Tibial artery (tissue), 4 donors: ENCODE data around the gene DHFR2.

ENCODE experiments used
- DNase-seq, 2 donors: peaks; one replicate each; pipeline ENCODE4 v3.0.0-alpha.2; 2019
- H3K27ac ChIP-seq, 2 donors: fragments of 200-600 bp; sonication (generic) in 1 of 2; 1 replicate in 1 of 2; 2 replicates in 1 of 2; pipeline ENCODE4 v1.5.1; 2018 to 2019; ENCODE audit warnings: mild to moderate bottlenecking in 1 of 2
- H3K27me3 ChIP-seq, 2 donors: fragments of 200-600 bp; sonication (generic) in 1 of 2; one replicate each; pipeline versions ENCODE4 v1.5.1 to v1.6.0; 2016 to 2019
- H3K36me3 ChIP-seq, 3 donors: fragments of 200-600 bp; sonication (generic) in 2 of 3; one replicate each; pipeline ENCODE4 v1.5.1; 2016 to 2019; ENCODE audit warnings: mild to moderate bottlenecking in 2 of 3
- H3K4me1 ChIP-seq, 4 donors: fragments of 200-600 bp; sonication (generic) in 2 of 4; 1 replicate in 3 of 4; 2 replicates in 1 of 4; pipeline ENCODE4 v1.5.1; 2016 to 2019
- H3K4me3 ChIP-seq, 2 donors: fragments of 200-600 bp; sonication (generic) in 1 of 2; 1 replicate in 1 of 2; 2 replicates in 1 of 2; pipeline ENCODE4 v1.5.1; 2018 to 2019; ENCODE audit warnings: mild to moderate bottlenecking in 2 of 2
- H3K9me3 ChIP-seq, 3 donors: fragments of 200-600 bp; sonication (generic) in 1 of 3; one replicate each; pipeline ENCODE4 v1.5.1; 2016 to 2019
- intact Hi-C: fragments of 100-400 bp; cut with DNase I; formaldehyde crosslinking; loops from one replicate; pipeline ENCODE4 v1.15.0; 2023; ENCODE audit warnings: low total_unique reads
- TF ChIP-seq, protein P1 (sequence below), 2 experiments: fragments of 200-600 bp in 1 of 2; fragments of 450-650 bp in 1 of 2; IDR thresholded peaks; one replicate each; pipeline ENCODE4 v1.5.1; 2017 to 2019; ENCODE audit warnings: antibody characterized with exemption in 2 of 2, mild to moderate bottlenecking in 1 of 2, moderate library complexity in 1 of 2

The DHFR2 gene

DNA sequence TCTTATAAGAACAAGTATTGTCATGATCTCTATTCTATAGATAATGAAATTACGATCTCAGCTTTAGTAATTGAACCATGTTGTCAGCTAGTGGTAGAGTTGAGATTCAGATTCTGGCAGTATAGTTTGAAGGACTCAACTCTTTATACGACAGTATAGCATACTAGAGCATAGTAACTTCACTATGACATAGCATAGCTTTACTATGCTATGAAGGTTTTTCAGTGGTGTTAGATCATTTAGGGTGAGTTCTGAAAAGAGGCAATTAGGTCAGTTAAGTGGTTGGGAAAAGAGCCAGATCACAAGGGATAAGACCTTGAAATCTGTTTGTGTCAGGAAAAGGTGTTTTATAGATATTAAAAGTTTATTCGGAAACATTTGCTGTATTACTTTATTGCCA lies 42.4 kb downstream of the DHFR2 start:
- H3K36me3 ChIP-seq, result peaks cover 0 to 3% (median 0%) of the 10 kb centered on the region in 3 donors
- H3K9me3 ChIP-seq, result no peaks in the 10 kb centered on the region
- DNase-seq, result no peak
- peaks cover 0 to 12% (median 0%) of the 10 kb centered on the region in 4 donors for H3K4me1 ChIP-seq
- no peak overlapping the region for H3K4me3 ChIP-seq
- intact Hi-C loops, result no loop called here
- no peak overlapping the region for H3K27ac ChIP-seq
- H3K27me3 ChIP-seq, result no peaks in the 10 kb centered on the region
- TF ChIP-seq, protein P1, sequence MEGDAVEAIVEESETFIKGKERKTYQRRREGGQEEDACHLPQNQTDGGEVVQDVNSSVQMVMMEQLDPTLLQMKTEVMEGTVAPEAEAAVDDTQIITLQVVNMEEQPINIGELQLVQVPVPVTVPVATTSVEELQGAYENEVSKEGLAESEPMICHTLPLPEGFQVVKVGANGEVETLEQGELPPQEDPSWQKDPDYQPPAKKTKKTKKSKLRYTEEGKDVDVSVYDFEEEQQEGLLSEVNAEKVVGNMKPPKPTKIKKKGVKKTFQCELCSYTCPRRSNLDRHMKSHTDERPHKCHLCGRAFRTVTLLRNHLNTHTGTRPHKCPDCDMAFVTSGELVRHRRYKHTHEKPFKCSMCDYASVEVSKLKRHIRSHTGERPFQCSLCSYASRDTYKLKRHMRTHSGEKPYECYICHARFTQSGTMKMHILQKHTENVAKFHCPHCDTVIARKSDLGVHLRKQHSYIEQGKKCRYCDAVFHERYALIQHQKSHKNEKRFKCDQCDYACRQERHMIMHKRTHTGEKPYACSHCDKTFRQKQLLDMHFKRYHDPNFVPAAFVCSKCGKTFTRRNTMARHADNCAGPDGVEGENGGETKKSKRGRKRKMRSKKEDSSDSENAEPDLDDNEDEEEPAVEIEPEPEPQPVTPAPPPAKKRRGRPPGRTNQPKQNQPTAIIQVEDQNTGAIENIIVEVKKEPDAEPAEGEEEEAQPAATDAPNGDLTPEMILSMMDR (IDR thresholded peaks at IDR 0.05), result no peak

DNA sequence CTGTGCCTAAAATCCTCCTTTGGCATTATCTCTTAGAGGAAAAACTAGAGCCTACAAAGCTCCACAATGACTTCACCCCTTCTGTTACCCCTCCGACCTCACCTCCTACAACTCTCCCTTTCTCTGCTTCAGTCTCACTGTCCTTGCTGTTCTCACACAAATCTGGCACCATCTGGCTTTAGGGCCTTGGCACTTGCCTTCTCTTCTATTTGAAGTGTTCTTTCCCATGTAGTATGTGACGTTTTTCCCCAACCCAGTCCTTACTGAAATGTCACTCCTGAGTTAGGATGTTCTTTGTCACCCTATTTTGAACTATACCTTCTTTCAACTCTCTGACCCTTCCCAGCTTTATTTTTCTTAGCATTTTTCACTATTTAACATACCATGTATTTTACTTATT lies 43.1 kb downstream of the DHFR2 start:
- TF ChIP-seq, protein P1 (IDR thresholded peaks at IDR 0.05), result no peak
- no peak for DNase-seq
- H3K9me3 ChIP-seq, result no peaks in the 10 kb centered on the region
- H3K4me1 ChIP-seq, result peaks cover 0 to 10% (median 0%) of the 10 kb centered on the region in 4 donors
- intact Hi-C loops, result no loop called here
- H3K36me3 ChIP-seq, result peaks cover 0 to 3% (median 0%) of the 10 kb centered on the region in 3 donors
- H3K27ac ChIP-seq, result no peak overlapping the region
- H3K4me3 ChIP-seq, result no peak overlapping the region
- H3K27me3 ChIP-seq, result no peaks in the 10 kb centered on the region

DNA sequence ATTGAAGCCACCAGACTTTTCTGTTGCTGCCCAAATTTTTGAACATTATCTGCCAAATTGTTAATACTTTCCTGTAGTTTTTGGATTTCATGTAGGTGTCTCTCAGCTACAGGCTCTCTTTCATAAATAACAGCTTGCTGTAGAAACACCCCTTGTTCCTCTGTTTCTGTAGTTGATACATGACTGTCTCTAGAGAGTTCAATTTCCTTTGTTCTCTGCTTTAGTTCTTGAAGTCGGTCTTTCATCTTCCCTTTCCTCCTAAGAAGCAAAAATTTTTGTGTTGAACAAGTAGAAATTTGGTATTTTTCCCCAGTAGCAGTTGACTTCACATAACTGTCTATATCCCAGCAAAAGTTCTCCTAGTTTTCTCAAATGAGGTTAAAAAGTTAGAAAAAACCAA lies 47.7 kb downstream of the DHFR2 start:
- Histone ChIP-seq H3K9me3 (no peaks in the 10 kb centered on the region), H3K27me3 (no peaks in the 10 kb centered on the region), H3K36me3 (no peaks in the 10 kb centered on the region), H3K4me1 (no peaks in the 10 kb centered on the region), H3K4me3 (no peak overlapping the region), H3K27ac (no peak overlapping the region)
- TF ChIP-seq, protein P1 (IDR thresholded peaks at IDR 0.05), result no peak
- intact Hi-C loops, result no loop called here
- DNase-seq, result no peak

DNA sequence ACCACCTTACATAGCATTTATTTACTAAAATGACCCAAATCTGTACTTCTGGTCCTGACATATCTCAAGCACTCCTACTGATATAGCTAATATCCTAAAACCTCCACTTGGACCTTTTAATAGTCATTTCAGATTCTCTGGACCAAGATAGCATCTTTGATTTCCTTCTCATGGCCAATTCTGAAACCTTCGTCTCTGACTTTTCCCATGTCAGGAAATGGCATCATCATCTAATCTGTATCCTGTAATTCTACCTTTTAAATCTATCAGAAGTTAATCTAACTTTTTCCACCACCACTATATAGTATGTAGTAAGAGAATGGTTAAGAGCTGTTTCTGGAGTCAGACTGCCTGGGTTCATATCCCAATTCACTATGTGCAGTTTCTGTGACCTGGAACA lies 50.5 kb downstream of the DHFR2 start:
- Histone ChIP-seq H3K4me1 (no peaks in the 10 kb centered on the region), H3K4me3 (no peak overlapping the region), H3K36me3 (no peaks in the 10 kb centered on the region), H3K27ac (no peak overlapping the region), H3K9me3 (no peaks in the 10 kb centered on the region), H3K27me3 (no peaks in the 10 kb centered on the region)
- intact Hi-C loops, result no loop called here
- no peak for DNase-seq
- TF ChIP-seq, protein P1 (IDR thresholded peaks at IDR 0.05), result no peak

DNA sequence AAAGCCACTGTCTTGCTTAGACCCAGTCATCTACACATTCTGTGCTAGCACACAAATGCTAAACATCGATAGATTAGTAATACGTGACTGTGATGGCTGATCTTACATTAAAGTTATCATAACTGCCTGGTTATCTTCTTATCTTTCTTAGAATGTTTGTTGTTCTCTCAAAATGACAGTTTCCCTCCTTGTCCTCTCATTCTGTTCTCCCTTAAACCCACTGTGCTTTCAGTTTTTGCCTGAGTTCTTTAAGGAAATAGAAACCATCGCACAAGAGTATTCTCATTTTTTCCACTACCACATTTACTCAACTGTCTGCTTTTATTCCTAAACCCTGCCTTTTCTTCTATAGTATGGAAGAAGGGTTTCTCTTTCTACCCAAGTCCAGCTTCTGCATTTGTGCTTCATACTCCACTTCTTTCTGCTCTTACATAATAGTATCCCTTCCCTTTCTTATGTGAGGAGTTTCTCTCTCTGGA lies 51.4 kb downstream of the DHFR2 start:
- no peak for DNase-seq
- Histone ChIP-seq H3K4me3 (no peak overlapping the region), H3K9me3 (no peaks in the 10 kb centered on the region), H3K27ac (no peak overlapping the region), H3K4me1 (no peaks in the 10 kb centered on the region), H3K36me3 (no peaks in the 10 kb centered on the region), H3K27me3 (no peaks in the 10 kb centered on the region)
- intact Hi-C loops, result no loop called here
- TF ChIP-seq, protein P1 (IDR thresholded peaks at IDR 0.05), result no peak

DNA sequence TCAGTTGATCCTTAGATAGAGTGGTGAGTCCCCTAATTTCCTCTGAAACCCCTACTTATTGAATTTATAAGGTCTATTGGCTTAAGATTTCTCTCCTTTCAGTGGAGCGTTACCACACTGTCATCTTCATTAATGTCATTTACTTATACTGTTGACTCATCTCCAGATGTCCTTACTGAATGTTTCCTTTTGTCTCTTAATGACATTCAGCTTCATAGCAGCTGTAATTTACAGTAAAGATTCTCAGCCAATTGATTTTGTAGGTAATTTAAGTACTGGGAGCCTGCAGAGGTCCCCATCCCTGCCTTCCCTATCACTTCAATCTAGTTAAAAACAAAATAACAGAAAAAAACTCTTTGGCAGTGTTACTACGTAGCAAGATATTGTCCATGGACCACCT lies 53.1 kb downstream of the DHFR2 start:
- Histone ChIP-seq H3K4me3 (no peak overlapping the region), H3K27ac (no peak overlapping the region), H3K27me3 (no peaks in the 10 kb centered on the region), H3K9me3 (no peaks in the 10 kb centered on the region), H3K36me3 (no peaks in the 10 kb centered on the region), H3K4me1 (no peaks in the 10 kb centered on the region)
- DNase-seq, result no peak
- intact Hi-C loops, result loop anchor here (5.0 kb wide), 1 partner anchor 58 kb away; no protein-coding TSS in a partner anchor
- TF ChIP-seq, protein P1 (IDR thresholded peaks at IDR 0.05), result no peak
